ENCODE measurements around the gene CNTNAP1. TPM values are rescaled to one million over a fixed set of nuclear protein-coding genes. Genes with fewer than 3 reads are reported as not detected.
A peak's percentile ranks its signal among the peaks of the same experiment; 100 is the strongest.

Gene CNTNAP1
- total and polyA plus RNA-seq, 9 of the 15 experiments (the other 6 are each of a cell fraction or from before 2014, with no cell fraction given), result 0.10 to 1.8 (median 0.62) TPM

- no peak for TF ChIP-seq ZNF436 (CRISPR knock-in tag; IDR thresholded peaks at IDR 0.05)
- TF ChIP-seq SMC3 (conservative IDR thresholded peaks at IDR 0.05; ENCODE audit: insufficient read depth, low read depth, low read length), result no peak; the same call in 1 of the 2 replicates
- TF ChIP-seq IFI16 (CRISPR knock-in tag; IDR thresholded peaks at IDR 0.05), result no peak
- TF ChIP-seq ZNF398 (CRISPR knock-in tag; IDR thresholded peaks at IDR 0.05), result no peak
- peak; percentile 96 to 97 for TF ChIP-seq FOXK2 (conservative IDR thresholded peaks at IDR 0.05 in 1 of 2, IDR thresholded peaks at IDR 0.05 in 1 of 2; ENCODE audit: low read depth in 2 of 2)
- TF ChIP-seq NCOA4 (IDR thresholded peaks at IDR 0.05; ENCODE audit: partially characterized antibody), result peak; percentile 76
- TF ChIP-seq MTA2 (IDR thresholded peaks at IDR 0.05; ENCODE audit: low read depth), result peak; percentile 100
- TF ChIP-seq ZNF778 (CRISPR knock-in tag; IDR thresholded peaks at IDR 0.05), result no peak
- TF ChIP-seq KLF1 (tag; IDR thresholded peaks at IDR 0.05), result 0 out of 2 replicates have a peak, but pooled peaks have one; percentile 22
- TF ChIP-seq ZNF75A (CRISPR knock-in tag; IDR thresholded peaks at IDR 0.05), result no peak
- no peak for TF ChIP-seq BRCA1 (IDR thresholded peaks at IDR 0.05)
- TF ChIP-seq BRCA1 (CRISPR knock-in tag; IDR thresholded peaks at IDR 0.05), result no peak
- no peak for TF ChIP-seq RFX7 (CRISPR knock-in tag; IDR thresholded peaks at IDR 0.05)
- TF ChIP-seq XRCC3 (IDR thresholded peaks at IDR 0.05), result no peak
- peak; percentile 38; the same call in 1 of the 2 replicates for TF ChIP-seq ZBTB33 (CRISPR knock-in tag; IDR thresholded peaks at IDR 0.05)
- TF ChIP-seq MCM5 (IDR thresholded peaks at IDR 0.05; ENCODE audit: low read depth), result no peak
- TF ChIP-seq NFE2L1 (tag; IDR thresholded peaks at IDR 0.05; ENCODE audit: borderline replicate concordance, low read depth), result peak; percentile 6; the same call in 1 of the 2 replicates
- peak; percentile 60 for TF ChIP-seq ATF3 (IDR thresholded peaks at IDR 0.05)
- peak; percentile 81 for TF ChIP-seq ATF3 (CRISPR knock-in tag; conservative IDR thresholded peaks at IDR 0.05)
- no peak for TF ChIP-seq FOXP1 (CRISPR knock-in tag; IDR thresholded peaks at IDR 0.05)
- no peak; the same call in 1 of the 2 replicates for TF ChIP-seq TCF7L2 (IDR thresholded peaks at IDR 0.05; ENCODE audit: low read depth, low read length)
- TF ChIP-seq HDAC8 (tag; IDR thresholded peaks at IDR 0.05), result no peak
- peak; percentile 85 for TF ChIP-seq ZNF24 (IDR thresholded peaks at IDR 0.05)
- no peak for TF ChIP-seq ZNF79 (CRISPR knock-in tag; IDR thresholded peaks at IDR 0.05; ENCODE audit: low read depth)
Observed at GRCh38 chr17:42698736-42699414, 16.5 kb downstream of the CNTNAP1 start (continued).

Measured in K562 (cell line).